GM18951 (cell line): Measurements from ENCODE around the gene ALDH4A1.
A peak's percentile ranks its signal among the peaks of the same experiment; 100 is the strongest.

Experiments used
- POLR2A ChIP-seq: IDR thresholded peaks from 4 replicates; pipeline ENCODE4 v1.6.1; 2011; ENCODE audit warnings: mild to moderate bottlenecking; ENCODE audit not compliant: insufficient read length, insufficient read depth; ENCODE audit errors: extremely low read depth
- in situ Hi-C: fragments of 300-500 bp; cut with MboI; formaldehyde crosslinking; loops from one replicate; pipeline ENCODE4 v1.12.0; 2022; ENCODE audit warnings: low sequenced_read_pairs, mixed read lengths, inconsistent platforms; ENCODE audit not compliant: unreplicated experiment

Gene ALDH4A1

GRCh38 chr1:18902523-18903290, at the start of gene ALDH4A1:
TSS of gene ALDH4A1 (minus strand) at chr1:18902555. CDS start at chr1:18902523, 32 bp downstream.
- in situ Hi-C loops: loop anchor here (25.0 kb wide), 2 partner anchors 185 to 335 kb away; no protein-coding TSS in a partner anchor
- peak; percentile 71 for TF ChIP-seq POLR2A

DNA sequence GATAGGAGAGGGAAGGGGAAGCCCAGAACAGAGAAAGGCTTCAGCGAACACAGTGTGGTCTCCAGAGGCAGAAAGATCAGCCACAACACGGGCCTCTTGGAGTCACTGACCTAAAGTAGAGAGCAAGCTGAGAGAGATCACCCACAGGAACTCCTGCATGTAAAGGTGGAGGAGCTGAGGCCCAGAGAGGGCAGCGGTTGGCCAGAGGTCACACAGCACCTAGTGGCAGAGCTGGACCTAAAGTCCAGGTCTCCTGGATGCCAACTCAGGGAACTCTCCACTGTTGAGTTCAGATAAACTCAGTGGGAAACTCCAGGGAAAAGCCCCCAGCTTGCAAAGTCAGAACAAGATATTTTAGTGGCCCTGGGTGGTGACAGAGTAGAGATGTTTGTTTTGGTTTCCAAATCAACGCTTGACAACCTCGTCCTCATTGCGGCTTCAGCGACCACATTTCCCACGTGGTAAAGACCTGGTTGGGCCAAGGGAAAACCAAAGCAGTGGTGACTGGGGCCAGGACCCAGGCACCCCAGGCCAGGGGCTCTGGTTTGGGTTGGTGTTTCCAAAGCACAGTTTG, 49.5 kb upstream of the ALDH4A1 start:
- in situ Hi-C loops: no loop called here
- TF ChIP-seq POLR2A: no peak

DNA sequence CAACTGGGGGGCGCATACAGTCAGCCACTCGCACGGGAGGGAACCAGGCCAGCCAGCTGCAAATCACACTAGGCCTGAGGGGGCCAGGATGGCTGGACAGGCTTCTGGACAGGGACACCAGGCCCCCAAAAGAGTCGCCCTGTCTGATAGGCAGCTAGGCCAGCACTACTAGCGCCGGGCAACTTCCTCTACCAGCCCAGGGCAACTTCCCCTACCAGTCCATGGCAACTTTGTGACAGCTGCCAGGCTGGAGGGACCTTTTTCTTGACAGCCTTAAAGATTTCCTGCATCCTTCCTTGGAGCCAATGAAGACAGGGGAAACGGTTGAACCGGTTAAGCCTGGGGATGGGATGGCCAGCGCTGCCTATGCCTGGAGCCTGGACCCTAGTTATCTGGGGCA, 49.1 kb upstream of the ALDH4A1 start:
- in situ Hi-C loops: no loop called here
- no peak for TF ChIP-seq POLR2A

DNA sequence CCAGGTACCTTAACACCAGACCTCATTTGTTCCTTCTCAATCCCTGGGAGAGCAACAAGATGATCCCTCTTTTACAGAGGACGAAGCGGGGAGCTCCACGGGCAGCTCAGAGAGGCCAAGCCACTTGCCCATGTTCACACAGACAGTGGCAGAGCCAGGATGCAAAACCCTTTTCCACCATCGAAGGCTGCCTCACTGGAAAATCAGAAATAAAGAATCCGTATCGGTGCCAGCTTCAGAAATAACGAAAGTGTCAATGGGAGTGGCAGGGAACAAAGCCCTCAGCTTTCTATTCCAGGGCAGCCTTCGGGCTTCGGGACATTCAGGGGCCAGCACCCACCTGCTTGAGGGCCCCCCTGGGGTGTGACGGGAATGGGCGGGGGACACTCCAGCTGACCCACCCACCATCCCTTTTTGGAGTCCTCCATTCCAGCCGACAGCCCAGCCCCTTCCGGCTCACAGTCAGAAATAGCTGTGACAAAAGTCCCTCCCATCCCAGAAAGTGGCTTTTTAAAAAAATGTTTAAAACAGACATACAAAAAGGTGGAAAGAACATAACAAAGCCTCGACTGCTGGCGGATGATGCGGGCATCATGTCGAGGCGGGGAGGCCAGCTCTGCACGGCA, 48.2 kb upstream of the ALDH4A1 start:
- TF ChIP-seq POLR2A: peak; percentile 54
- in situ Hi-C loops: no loop called here

- no peak for TF ChIP-seq POLR2A
- in situ Hi-C loops: no loop called here
Observed at GRCh38 chr1:18949686-18950400, 47.5 kb upstream of the ALDH4A1 start.

- TF ChIP-seq POLR2A: no peak
- in situ Hi-C loops: no loop called here
Observed at GRCh38 chr1:18948913-18949685, 46.7 kb upstream of the ALDH4A1 start.

DNA sequence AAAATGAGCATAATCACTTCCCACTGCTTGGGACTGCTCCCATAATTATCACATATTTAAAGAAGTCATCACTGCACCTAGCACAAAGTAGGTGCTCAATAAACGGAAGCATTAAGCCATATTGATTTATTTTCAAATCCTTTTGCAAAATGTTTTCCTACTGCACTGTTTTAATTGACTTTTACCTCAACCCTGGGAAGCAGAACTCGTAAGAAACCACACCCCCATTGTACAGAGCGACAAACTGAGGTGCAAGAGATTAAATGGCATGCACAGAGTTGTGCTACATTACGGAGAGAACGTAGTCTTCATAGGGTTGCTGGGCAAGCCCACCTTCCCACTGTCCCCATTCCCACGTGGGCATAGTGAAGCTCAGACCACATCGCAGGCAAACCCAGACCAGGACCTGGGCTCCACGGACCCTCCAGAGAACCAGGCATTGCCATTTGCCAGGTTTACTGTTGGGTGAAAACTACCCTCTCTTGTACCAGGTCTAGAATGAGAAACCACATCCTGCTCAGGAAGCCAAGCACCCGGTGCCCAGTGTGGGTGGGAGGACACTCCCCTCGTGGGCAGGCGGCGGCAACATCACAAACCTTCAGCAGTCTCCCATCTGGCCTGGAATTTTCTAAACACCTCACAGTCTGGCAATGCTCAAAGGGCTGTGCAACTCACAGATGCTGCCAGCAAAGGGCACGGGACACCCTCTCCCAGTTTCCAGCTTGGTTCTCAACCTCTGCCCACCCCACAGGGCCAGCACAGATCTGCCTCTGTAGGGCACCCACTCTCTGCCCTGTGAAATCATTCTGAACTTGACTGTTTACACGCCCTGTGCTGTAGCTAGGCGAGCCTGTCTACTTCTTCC, 45.9 kb upstream of the ALDH4A1 start:
- in situ Hi-C loops: no loop called here
- no peak for TF ChIP-seq POLR2A

DNA sequence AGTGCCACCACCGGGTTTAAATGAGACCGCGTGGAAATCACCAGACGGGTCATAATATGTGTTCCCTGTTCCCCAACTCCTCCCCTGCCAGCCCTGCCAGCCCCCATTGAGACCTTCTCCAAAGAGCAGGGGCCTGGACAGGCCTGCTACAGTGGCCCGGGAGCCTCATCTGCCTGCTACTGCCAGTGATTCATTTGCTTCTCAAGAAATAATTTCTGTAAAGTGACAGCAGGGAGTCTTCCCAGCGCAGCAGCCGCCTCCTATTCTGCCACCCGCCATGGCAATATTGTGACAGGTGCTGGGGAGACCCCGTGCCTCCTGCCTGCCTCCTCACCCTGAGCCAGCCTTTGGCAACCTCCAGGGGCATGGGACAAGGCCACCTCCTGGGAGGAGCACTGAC, 45.2 kb upstream of the ALDH4A1 start:
- in situ Hi-C loops: no loop called here

DNA sequence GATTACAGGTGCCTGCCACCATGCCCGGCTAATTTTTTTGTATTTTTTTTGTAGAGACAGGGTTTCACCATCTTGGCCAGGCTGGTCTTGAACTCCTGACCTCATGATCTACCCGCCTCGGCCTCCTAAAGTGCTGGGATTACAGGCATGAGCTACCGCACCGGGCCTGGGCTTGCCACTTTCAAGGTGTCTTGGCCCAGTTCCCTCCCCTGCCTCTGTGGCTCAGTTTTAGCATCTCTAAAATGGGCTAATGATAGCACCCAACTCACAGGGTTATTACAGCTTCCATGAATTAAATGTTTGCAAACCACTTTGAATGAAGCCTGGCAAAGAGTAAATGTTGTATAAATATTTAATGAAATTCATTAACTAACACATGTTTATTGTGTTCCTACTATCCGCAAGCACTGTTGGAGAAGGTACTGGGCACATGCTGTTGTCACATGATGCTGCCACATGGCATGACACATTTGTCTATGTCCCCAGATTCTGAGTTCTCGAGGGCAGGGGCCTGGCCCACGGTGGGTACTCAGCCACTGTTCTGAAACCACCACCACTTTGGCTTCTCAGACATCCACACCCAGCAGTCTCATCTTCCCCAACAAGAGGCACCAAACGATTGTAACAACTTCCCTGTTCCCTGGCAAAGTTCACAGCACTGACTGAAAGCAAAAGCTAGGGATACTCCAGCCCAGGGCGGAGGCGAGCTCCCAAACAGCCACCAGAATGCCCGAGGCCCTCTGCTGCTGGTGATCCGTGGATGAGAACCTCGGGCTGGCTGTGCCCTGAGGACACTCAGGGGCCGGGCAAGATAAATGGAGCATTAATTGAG, 44.4 kb upstream of the ALDH4A1 start:
- no peak for TF ChIP-seq POLR2A
- in situ Hi-C loops: no loop called here

More for the DNA sequence above, 45.2 kb upstream of the ALDH4A1 start:
- no peak for TF ChIP-seq POLR2A

DNA sequence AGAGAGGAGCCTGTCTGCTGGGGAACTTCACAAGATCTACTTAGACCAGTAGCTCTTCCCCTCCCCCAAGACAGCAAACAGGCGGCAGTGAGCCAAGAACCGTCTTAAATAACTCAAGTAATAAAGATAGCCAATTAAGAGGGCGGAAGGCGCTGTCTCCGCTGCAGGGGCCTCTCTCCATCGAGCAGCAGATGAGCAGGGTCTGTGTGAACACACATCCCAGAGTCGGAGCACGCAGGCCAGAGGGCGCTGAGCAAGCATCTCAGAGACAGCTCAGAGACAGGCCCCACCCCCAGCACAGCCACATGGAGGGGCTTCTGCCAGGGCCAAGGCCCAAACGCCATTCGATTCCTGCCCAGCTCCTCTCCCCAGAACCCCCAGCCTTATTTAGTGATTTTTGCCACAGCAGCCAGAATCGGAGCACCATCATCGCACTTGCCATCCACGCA, 43.1 kb upstream of the ALDH4A1 start:
- TF ChIP-seq POLR2A: no peak
- in situ Hi-C loops: no loop called here

DNA sequence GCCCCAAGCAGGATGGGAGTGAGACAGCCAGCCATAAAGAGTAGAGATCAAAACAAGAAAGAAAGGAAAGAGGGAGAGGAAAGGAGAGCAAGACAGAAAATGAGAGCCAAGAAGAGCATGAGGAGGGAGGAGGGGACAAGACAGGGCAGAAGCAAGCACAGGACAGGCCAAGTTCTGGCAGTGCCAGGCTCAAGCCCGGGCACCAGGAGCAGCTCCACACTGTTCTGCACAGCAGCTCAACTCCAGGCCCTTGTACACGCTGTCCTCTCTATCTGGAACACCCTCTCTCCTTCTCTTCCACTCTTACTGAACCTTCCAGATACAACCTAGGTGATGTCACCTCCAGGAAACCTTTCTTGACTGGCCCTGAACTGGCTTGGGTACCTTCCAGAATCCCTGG, 42.5 kb upstream of the ALDH4A1 start:
- TF ChIP-seq POLR2A: no peak
- in situ Hi-C loops: no loop called here
